HepG2 (cell line): ENCODE results near the gene ATP13A3. TPM values are rescaled to one million over a fixed set of nuclear protein-coding genes. Genes with fewer than 3 reads are reported as not detected.

ENCODE experiments used
- ISL2 ChIP-seq: sonication (generic); formaldehyde crosslinking; IDR thresholded peaks from 2 replicates; pipeline ENCODE4 v1.5.0; 2020; ENCODE audit warnings: missing genetic modification reagents
- NFATC3 ChIP-seq: sonication (generic); formaldehyde crosslinking; IDR thresholded peaks from 2 replicates; pipeline ENCODE4 v1.5.1; 2020; ENCODE audit warnings: mild to moderate bottlenecking, missing genetic modification reagents
- polyA plus RNA-seq, 8 experiments: library from polyadenylated mRNA; depleted of rRNA in 3 of 8; stranded (reverse) in 7 of 8; unstranded in 1 of 8; fragments of >200 nt; fragmentation: Illumina TruSeq in 4 of 8; extraction: Trizol in 4 of 8; gene quantifications; 2 replicates each; pipeline versions ENCODE4 v1.2.1 to v1.2.3, GENCODE V29; 2011 to 2016; ENCODE audit warnings: low read depth in 4 of 8, missing spikeins in 1 of 8, mixed read lengths in 1 of 8; ENCODE audit not compliant: insufficient read depth in 1 of 8
- total RNA-seq, 5 experiments: library from RNA; depleted of rRNA; stranded (reverse); fragments of >200 nt; fragmentation: Illumina TruSeq; extraction: Trizol; gene quantifications; 2 replicates each; pipeline ENCODE4 v1.2.3, GENCODE V29; 2016; ENCODE audit warnings: low read depth in 1 of 5
- TF ChIP-seq, protein P1 (sequence below): sonication (generic); formaldehyde crosslinking; IDR thresholded peaks from 2 replicates; pipeline ENCODE4 v1.4.0; 2020; ENCODE audit warnings: missing genetic modification reagents
- TF ChIP-seq, protein P2 (sequence below): sonication (generic); formaldehyde crosslinking; IDR thresholded peaks from 2 replicates; pipeline ENCODE4 v1.5.1; 2020; ENCODE audit warnings: mild to moderate bottlenecking, missing genetic modification reagents
- TF ChIP-seq, protein P3 (sequence below): IDR thresholded peaks from 2 replicates; pipeline ENCODE4 v1.6.1; 2016; ENCODE audit warnings: missing biosample characterization, missing genetic modification reagents, low read depth

The ATP13A3 gene
- total and polyA plus RNA-seq, 2 of the 13 experiments (the other 11 are each of a cell fraction or from before 2014, with no cell fraction given) = 44.9 to 80.8 TPM

DNA sequence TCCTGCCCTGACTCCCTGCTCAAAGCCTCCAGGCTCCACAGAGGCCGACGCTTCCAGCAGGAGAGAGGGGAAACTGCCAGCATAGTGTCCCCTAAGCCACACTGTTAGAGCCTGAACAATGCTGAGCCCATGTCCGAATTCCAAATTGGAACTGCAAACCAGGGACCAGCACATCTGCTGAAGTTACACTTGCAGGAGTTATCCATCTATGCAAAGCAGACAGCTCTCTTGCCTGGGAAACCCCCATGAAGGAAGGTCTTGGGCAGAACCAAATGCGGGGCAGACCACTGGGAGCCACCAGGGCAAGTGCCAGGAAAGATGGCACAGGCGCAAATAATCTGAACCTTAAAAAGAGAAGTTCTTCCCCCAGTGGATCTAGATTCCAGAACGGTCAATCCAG is 117.9 kb downstream of the ATP13A3 start (continued):
- TF ChIP-seq, protein P1, sequence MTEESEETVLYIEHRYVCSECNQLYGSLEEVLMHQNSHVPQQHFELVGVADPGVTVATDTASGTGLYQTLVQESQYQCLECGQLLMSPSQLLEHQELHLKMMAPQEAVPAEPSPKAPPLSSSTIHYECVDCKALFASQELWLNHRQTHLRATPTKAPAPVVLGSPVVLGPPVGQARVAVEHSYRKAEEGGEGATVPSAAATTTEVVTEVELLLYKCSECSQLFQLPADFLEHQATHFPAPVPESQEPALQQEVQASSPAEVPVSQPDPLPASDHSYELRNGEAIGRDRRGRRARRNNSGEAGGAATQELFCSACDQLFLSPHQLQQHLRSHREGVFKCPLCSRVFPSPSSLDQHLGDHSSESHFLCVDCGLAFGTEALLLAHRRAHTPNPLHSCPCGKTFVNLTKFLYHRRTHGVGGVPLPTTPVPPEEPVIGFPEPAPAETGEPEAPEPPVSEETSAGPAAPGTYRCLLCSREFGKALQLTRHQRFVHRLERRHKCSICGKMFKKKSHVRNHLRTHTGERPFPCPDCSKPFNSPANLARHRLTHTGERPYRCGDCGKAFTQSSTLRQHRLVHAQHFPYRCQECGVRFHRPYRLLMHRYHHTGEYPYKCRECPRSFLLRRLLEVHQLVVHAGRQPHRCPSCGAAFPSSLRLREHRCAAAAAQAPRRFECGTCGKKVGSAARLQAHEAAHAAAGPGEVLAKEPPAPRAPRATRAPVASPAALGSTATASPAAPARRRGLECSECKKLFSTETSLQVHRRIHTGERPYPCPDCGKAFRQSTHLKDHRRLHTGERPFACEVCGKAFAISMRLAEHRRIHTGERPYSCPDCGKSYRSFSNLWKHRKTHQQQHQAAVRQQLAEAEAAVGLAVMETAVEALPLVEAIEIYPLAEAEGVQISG (CRISPR knock-in tag) = no peak
- no peak for TF ChIP-seq NFATC3 (CRISPR knock-in tag)
- TF ChIP-seq, protein P2, sequence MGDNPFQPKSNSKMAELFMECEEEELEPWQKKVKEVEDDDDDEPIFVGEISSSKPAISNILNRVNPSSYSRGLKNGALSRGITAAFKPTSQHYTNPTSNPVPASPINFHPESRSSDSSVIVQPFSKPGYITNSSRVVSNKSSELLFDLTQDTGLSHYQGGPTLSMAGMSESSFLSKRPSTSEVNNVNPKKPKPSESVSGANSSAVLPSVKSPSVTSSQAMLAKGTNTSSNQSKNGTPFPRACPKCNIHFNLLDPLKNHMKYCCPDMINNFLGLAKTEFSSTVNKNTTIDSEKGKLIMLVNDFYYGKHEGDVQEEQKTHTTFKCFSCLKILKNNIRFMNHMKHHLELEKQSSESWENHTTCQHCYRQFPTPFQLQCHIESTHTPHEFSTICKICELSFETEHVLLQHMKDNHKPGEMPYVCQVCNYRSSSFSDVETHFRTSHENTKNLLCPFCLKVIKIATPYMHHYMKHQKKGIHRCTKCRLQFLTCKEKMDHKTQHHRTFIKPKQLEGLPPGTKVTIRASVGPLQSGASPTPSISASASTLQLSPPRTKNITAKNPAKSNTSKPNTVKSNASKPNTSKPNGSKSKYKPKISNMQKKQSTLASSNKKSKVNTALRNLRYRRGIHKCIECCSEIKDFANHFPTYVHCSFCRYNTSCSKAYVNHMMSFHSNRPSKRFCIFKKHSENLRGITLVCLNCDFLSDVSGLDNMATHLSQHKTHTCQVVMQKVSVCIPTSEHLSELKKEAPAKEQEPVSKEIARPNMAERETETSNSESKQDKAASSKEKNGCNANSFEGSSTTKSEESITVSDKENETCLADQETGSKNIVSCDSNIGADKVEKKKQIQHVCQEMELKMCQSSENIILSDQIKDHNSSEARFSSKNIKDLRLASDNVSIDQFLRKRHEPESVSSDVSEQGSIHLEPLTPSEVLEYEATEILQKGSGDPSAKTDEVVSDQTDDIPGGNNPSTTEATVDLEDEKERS (CRISPR knock-in tag) = no peak
- TF ChIP-seq, protein P3, sequence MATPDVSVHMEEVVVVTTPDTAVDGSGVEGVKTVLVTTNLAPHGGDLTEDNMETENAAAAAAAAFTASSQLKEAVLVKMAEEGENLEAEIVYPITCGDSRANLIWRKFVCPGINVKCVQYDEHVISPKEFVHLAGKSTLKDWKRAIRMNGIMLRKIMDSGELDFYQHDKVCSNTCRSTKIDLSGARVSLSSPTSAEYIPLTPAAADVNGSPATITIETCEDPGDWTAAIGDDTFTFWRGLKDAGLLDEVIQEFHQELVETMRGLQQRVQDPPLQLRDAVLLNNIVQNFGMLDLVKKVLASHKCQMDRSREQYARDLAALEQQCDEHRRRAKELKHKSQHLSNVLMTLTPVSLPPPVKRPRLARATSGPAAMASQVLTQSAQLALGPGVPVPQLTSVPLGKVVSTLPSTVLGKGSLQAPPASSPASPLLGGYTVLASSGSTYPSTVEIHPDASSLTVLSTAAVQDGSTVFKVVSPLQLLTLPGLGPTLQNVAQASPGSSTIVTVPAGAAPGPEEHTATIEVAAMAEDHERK (CRISPR knock-in tag) = no peak
- TF ChIP-seq ISL2 (CRISPR knock-in tag) = no peak
